Activated T-cell treated with anti-CD3 and anti-CD28 coated beads for 48 hours (primary cell): ENCODE data around the gene SLC45A3.
"Not testable (repeated sequence)": the region's sequence is repeated elsewhere in the genome, so short reads cannot be mapped to it uniquely, and the experiment has no call there.

Experiments
- DNase-seq: peaks from one replicate; pipeline ENCODE4 v3.0.0-alpha.2; 2020; ENCODE audit warnings: low read depth

SLC45A3 gene

GRCh38 chr1:205636138-205636530 is 44.2 kb downstream of the SLC45A3 start:
- not testable (repeated sequence) for DNase-seq

- DNase-seq = no peak
These were observed 46.8 kb downstream of the SLC45A3 start for GRCh38 chr1:205633421-205633976.

GRCh38 chr1:205632669-205633169 is 47.6 kb downstream of the SLC45A3 start:
- DNase-seq = no peak

GRCh38 chr1:205631768-205632668 is 48.3 kb downstream of the SLC45A3 start, which contains the start of gene ELK4:
Gene ELK4 (minus strand): TSS chr1:205632011. CDS start chr1:205623882, 8,129 bp downstream.
- peak; percentile 99 for DNase-seq

- DNase-seq = peak; percentile 76
These were observed 49.1 kb downstream of the SLC45A3 start for GRCh38 chr1:205631010-205631767.

GRCh38 chr1:205630651-205631009 is 49.7 kb downstream of the SLC45A3 start:
- no peak for DNase-seq

- DNase-seq = no peak
These were observed 50.1 kb downstream of the SLC45A3 start for GRCh38 chr1:205630241-205630640.

GRCh38 chr1:205629751-205630150 is 50.6 kb downstream of the SLC45A3 start:
- no peak for DNase-seq

GRCh38 chr1:205627956-205628355 is 52.4 kb downstream of the SLC45A3 start:
- DNase-seq = no peak

GRCh38 chr1:205626216-205626615 is 54.1 kb downstream of the SLC45A3 start:
- DNase-seq = no peak

GRCh38 chr1:205623646-205624045 is 56.7 kb downstream of the SLC45A3 start:
- DNase-seq = no peak

- no peak for DNase-seq
These were observed 60.0 kb downstream of the SLC45A3 start for GRCh38 chr1:205620269-205620668.

- DNase-seq = no peak
These were observed 60.9 kb downstream of the SLC45A3 start for GRCh38 chr1:205619376-205619775.

- no peak for DNase-seq
These were observed 63.6 kb downstream of the SLC45A3 start for GRCh38 chr1:205616563-205617293.

GRCh38 chr1:205615789-205616188 is 64.5 kb downstream of the SLC45A3 start:
- DNase-seq = no peak

GRCh38 chr1:205613854-205614412 is 66.4 kb downstream of the SLC45A3 start:
- DNase-seq = no peak

GRCh38 chr1:205612556-205612955 is 67.8 kb downstream of the SLC45A3 start:
- no peak for DNase-seq

- no peak for DNase-seq
These were observed 68.2 kb downstream of the SLC45A3 start for GRCh38 chr1:205612104-205612503.

GRCh38 chr1:205610901-205611466 is 69.3 kb downstream of the SLC45A3 start:
- DNase-seq = no peak

GRCh38 chr1:205610036-205610435 is 70.3 kb downstream of the SLC45A3 start:
- no peak for DNase-seq
